ENCODE results near the gene ASIC2. TPM values are rescaled to one million over a fixed set of nuclear protein-coding genes. Genes with fewer than 3 reads are reported as not detected.

The ASIC2 gene
- total and polyA plus RNA-seq, 12 donors: not detected

- Histone ChIP-seq H3K27me3 (peaks cover 0 to 66% (median 25%) of the 10 kb centered on the region in 7 donors), H3K4me1 (no peaks in the 10 kb centered on the region), H3K36me3 (no peaks in the 10 kb centered on the region), H3K27ac (no peak overlapping the region), H3K4me3 (no peak overlapping the region), H3K9me3 (no peaks in the 10 kb centered on the region)
- ATAC-seq (no peak), DNase-seq (no peak)
- WGBS, 2 donors: 58 to 70% methylated on average over 3 of the region's 3 CpGs
- intact Hi-C loops (cut with DNase I): loop anchor here in 1 of 10 donors (10.0 kb wide), 1 partner anchor 54 kb away; no protein-coding TSS in a partner anchor
- TF ChIP-seq, protein P1, sequence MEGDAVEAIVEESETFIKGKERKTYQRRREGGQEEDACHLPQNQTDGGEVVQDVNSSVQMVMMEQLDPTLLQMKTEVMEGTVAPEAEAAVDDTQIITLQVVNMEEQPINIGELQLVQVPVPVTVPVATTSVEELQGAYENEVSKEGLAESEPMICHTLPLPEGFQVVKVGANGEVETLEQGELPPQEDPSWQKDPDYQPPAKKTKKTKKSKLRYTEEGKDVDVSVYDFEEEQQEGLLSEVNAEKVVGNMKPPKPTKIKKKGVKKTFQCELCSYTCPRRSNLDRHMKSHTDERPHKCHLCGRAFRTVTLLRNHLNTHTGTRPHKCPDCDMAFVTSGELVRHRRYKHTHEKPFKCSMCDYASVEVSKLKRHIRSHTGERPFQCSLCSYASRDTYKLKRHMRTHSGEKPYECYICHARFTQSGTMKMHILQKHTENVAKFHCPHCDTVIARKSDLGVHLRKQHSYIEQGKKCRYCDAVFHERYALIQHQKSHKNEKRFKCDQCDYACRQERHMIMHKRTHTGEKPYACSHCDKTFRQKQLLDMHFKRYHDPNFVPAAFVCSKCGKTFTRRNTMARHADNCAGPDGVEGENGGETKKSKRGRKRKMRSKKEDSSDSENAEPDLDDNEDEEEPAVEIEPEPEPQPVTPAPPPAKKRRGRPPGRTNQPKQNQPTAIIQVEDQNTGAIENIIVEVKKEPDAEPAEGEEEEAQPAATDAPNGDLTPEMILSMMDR (IDR thresholded peaks at IDR 0.05): no peak
Measured at GRCh38 chr17:33178681-33179080, 114.4 kb downstream of the ASIC2 start.

DNA sequence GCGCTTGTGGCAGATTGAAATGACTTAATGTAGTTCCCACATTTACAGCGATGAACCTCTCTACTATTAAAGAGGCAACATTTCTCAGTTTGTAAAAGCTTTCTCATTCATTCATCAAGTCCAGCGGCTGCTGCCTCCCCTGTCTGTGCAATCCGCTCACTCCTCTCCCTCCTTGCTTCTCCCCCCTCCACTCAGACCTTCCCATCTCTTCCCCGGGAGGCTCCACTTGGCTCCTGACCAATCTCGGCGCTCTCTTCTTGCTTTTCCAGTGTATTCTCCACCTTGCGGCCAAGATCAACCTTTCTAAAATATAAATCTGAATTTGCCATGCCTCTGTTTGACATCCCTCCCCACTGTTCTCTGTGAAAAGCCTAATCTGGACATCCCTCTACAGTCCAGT lies 117.5 kb downstream of the ASIC2 start:
- no peak for ATAC-seq
- WGBS, 2 donors: 47 to 49% methylated on average over 8 of the region's 8 CpGs
- DNase-seq: no peak
- Histone ChIP-seq H3K27me3 (peaks cover 0 to 62% (median 26%) of the 10 kb centered on the region in 7 donors), H3K4me1 (no peaks in the 10 kb centered on the region), H3K27ac (no peak overlapping the region), H3K4me3 (no peak overlapping the region), H3K9me3 (no peaks in the 10 kb centered on the region), H3K36me3 (no peaks in the 10 kb centered on the region)
- intact Hi-C loops (cut with DNase I): loop anchor here in 1 of 10 donors (10.0 kb wide), 1 partner anchor 51 kb away; no protein-coding TSS in a partner anchor
- TF ChIP-seq, protein P1 (IDR thresholded peaks at IDR 0.05): no peak

GRCh38 chr17:33171931-33172330 lies 121.2 kb downstream of the ASIC2 start:
- ATAC-seq (no peak), DNase-seq (no peak)
- intact Hi-C loops (cut with DNase I): loop anchor here in 1 of 10 donors (10.0 kb wide), 1 partner anchor 47 kb away; no protein-coding TSS in a partner anchor
- TF ChIP-seq, protein P1 (IDR thresholded peaks at IDR 0.05): no peak
- 61 to 65% methylated on average over 2 of the region's 2 CpGs for WGBS, 2 donors
- H3K4me1 ChIP-seq: no peaks in the 10 kb centered on the region
- H3K27ac ChIP-seq: no peak overlapping the region
- H3K27me3 ChIP-seq: peaks cover 0 to 42% (median 26%) of the 10 kb centered on the region in 7 donors
- H3K4me3 ChIP-seq: no peak overlapping the region
- H3K9me3 ChIP-seq: no peaks in the 10 kb centered on the region
- H3K36me3 ChIP-seq: no peaks in the 10 kb centered on the region

- DNase-seq: no peak
- peaks cover 0 to 3% (median 0%) of the 10 kb centered on the region in 9 donors for H3K4me1 ChIP-seq
- WGBS, 2 donors: 69 to 72% methylated on average over 6 of the region's 6 CpGs
- TF ChIP-seq, protein P1 (IDR thresholded peaks at IDR 0.05): no peak
- H3K4me3 ChIP-seq: no peak overlapping the region
- intact Hi-C loops (cut with DNase I): loop anchor here in 1 of 10 donors (10.0 kb wide), 1 partner anchor 45 kb away; no protein-coding TSS in a partner anchor
- H3K27ac ChIP-seq: no peak overlapping the region
- H3K27me3 ChIP-seq: peaks cover 0 to 29% (median 15%) of the 10 kb centered on the region in 7 donors
- H3K9me3 ChIP-seq: no peaks in the 10 kb centered on the region
- ATAC-seq: no peak
- no peaks in the 10 kb centered on the region for H3K36me3 ChIP-seq
Measured at GRCh38 chr17:33169580-33170285, 123.4 kb downstream of the ASIC2 start.
